ENCODE data around the gene KMO. TPM values are rescaled to one million over a fixed set of nuclear protein-coding genes. Genes with fewer than 3 reads are reported as not detected.

Gene KMO
- total and polyA plus RNA-seq, 2 of the 13 experiments (the other 11 are each of a cell fraction or from before 2014, with no cell fraction given): 0.01 TPM; not detected in 1

DNA sequence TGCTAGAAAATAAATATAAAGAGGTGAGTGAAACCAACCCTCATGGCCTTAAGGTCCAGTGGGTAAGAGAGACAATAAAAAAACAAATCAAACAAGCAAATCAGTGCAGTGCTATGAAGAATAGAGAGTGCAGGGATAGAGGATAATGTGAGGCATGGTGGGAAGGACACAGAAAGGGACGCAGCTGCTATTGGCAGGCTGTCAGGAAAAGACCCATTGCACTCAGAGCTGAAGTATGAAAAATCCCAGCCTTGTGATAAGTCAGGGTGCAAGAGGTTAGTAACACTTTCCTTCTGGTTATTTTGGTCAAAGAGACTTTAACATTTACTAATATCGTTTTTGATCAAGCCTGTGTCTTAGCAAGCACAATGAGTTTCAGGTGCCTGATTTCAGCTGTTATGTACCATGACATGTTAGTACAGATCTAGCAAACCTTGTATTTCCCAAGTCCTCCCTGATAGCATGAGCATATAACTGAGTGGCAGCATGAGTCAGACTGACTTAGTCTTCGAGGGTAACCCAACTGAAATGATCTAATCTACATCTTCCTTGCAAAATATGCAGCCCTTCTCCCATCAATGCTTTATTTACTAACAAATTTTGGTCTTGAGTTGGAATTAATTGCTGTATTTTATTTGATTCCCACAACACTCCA lies 76.3 kb downstream of the KMO start:
- no TSS peak for BruUV-seq (replicated peaks)
- Histone ChIP-seq H3K27ac (ENCODE audit: extremely low read length, insufficient read depth, low read length) (no peak overlapping the region), H2AFZ (ENCODE audit: low read length) (no peak overlapping the region), H3K36me3 (replicated peaks in 1 of 2; ENCODE audit: control insufficient read depth in 1 of 2, insufficient read depth in 2 of 2, low read length in 2 of 2) (no peaks in the 10 kb centered on the region), H3K79me2 (ENCODE audit: insufficient read depth, low read length) (no peaks in the 10 kb centered on the region), H3K4me3 (replicated peaks in 1 of 3; ENCODE audit: insufficient read depth in 1 of 3, low read depth in 2 of 3, low read length in 3 of 3) (no peak overlapping the region), H4K20me1 (ENCODE audit: insufficient read depth, low read length) (no peaks in the 10 kb centered on the region; the same call in 1 of the 2 replicates), H3K4me1 (ENCODE audit: insufficient read depth, low read length) (peaks cover 10% of the 10 kb centered on the region), H3K4me2 (ENCODE audit: low read depth, low read length) (no peak overlapping the region), H3K27me3 (ENCODE audit: control insufficient read depth in 1 of 2, insufficient read depth in 2 of 2, low read length in 2 of 2) (no peaks in the 10 kb centered on the region), H3K9ac (ENCODE audit: insufficient read depth, low read depth, low read length) (no peak overlapping the region), H3K9me3 (ENCODE audit: low read length) (no peaks in the 10 kb centered on the region)
- DNase-seq (ENCODE audit: low spot score): no peak
- in situ Hi-C loops (cut with HindIII; ENCODE audit: extremely low pct_ligation_motif_present, low pct_unique_long_range_greater_than_20kb) (no loop called here), intact Hi-C loops (cut with micrococcal nuclease; ENCODE audit: unreplicated experiment) (no loop called here)
- no peak for FAIRE-seq
- 63% methylated on average over 3 of the region's 3 CpGs for WGBS (ENCODE audit: low lambda C conversion rate)
- no peak for ATAC-seq
- POLR2A ChIA-PET: no interaction called here
- CTCF ChIA-PET (ENCODE audit: low intra/inter-chr PET ratio, low total read pairs): interaction anchor here (3.9 kb wide), 1 partner anchor 19 kb away, joined by 38 read pairs; no protein-coding TSS in a partner anchor
- TF ChIP-seq KDM4B (CRISPR knock-in tag; IDR thresholded peaks at IDR 0.05) (no peak), ZNF136 (CRISPR knock-in tag; IDR thresholded peaks at IDR 0.05; ENCODE audit: low read depth) (no peak), GATA4 (IDR thresholded peaks at IDR 0.05; ENCODE audit: borderline replicate concordance, low read depth) (no peak), ZNF678 (CRISPR knock-in tag; IDR thresholded peaks at IDR 0.05) (no peak), ZIK1 (CRISPR knock-in tag; IDR thresholded peaks at IDR 0.05; ENCODE audit: borderline replicate concordance, low read depth) (no peak), RFX5 (IDR thresholded peaks at IDR 0.05; ENCODE audit: low read depth, low read length) (no peak), GTF3A (CRISPR knock-in tag; conservative IDR thresholded peaks at IDR 0.05) (no peak)
- TF ChIP-seq, protein P1, sequence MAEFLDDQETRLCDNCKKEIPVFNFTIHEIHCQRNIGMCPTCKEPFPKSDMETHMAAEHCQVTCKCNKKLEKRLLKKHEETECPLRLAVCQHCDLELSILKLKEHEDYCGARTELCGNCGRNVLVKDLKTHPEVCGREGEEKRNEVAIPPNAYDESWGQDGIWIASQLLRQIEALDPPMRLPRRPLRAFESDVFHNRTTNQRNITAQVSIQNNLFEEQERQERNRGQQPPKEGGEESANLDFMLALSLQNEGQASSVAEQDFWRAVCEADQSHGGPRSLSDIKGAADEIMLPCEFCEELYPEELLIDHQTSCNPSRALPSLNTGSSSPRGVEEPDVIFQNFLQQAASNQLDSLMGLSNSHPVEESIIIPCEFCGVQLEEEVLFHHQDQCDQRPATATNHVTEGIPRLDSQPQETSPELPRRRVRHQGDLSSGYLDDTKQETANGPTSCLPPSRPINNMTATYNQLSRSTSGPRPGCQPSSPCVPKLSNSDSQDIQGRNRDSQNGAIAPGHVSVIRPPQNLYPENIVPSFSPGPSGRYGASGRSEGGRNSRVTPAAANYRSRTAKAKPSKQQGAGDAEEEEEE (CRISPR knock-in tag; IDR thresholded peaks at IDR 0.05; ENCODE audit: borderline replicate concordance): no peak
- TF ChIP-seq, protein P2, sequence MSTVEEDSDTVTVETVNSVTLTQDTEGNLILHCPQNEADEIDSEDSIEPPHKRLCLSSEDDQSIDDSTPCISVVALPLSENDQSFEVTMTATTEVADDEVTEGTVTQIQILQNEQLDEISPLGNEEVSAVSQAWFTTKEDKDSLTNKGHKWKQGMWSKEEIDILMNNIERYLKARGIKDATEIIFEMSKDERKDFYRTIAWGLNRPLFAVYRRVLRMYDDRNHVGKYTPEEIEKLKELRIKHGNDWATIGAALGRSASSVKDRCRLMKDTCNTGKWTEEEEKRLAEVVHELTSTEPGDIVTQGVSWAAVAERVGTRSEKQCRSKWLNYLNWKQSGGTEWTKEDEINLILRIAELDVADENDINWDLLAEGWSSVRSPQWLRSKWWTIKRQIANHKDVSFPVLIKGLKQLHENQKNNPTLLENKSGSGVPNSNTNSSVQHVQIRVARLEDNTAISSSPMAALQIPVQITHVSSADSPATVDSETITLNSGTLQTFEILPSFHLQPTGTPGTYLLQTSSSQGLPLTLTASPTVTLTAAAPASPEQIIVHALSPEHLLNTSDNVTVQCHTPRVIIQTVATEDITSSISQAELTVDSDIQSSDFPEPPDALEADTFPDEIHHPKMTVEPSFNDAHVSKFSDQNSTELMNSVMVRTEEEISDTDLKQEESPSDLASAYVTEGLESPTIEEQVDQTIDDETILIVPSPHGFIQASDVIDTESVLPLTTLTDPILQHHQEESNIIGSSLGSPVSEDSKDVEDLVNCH (CRISPR knock-in tag; IDR thresholded peaks at IDR 0.05): no peak
- TF ChIP-seq, protein P3, sequence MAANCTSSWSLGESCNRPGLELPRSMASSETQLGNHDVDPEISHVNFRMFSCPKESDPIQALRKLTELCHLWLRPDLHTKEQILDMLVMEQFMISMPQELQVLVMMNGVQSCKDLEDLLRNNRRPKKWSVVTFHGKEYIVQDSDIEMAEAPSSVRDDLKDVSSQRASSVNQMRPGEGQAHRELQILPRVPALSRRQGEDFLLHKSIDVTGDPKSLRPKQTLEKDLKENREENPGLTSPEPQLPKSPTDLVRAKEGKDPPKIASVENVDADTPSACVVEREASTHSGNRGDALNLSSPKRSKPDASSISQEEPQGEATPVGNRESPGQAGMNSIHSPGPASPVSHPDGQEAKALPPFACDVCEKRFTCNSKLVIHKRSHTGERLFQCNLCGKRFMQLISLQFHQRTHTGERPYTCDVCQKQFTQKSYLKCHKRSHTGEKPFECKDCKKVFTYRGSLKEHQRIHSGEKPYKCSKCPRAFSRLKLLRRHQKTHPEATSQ (CRISPR knock-in tag; IDR thresholded peaks at IDR 0.05; ENCODE audit: borderline replicate concordance): no peak
- TF ChIP-seq, protein P4, sequence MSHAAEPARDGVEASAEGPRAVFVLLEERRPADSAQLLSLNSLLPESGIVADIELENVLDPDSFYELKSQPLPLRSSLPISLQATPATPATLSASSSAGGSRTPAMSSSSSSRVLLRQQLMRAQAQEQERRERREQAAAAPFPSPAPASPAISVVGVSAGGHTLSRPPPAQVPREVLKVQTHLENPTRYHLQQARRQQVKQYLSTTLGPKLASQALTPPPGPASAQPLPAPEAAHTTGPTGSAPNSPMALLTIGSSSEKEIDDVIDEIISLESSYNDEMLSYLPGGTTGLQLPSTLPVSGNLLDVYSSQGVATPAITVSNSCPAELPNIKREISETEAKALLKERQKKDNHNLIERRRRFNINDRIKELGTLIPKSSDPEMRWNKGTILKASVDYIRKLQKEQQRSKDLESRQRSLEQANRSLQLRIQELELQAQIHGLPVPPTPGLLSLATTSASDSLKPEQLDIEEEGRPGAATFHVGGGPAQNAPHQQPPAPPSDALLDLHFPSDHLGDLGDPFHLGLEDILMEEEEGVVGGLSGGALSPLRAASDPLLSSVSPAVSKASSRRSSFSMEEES (CRISPR knock-in tag; IDR thresholded peaks at IDR 0.05): no peak
- TF ChIP-seq, protein P5, sequence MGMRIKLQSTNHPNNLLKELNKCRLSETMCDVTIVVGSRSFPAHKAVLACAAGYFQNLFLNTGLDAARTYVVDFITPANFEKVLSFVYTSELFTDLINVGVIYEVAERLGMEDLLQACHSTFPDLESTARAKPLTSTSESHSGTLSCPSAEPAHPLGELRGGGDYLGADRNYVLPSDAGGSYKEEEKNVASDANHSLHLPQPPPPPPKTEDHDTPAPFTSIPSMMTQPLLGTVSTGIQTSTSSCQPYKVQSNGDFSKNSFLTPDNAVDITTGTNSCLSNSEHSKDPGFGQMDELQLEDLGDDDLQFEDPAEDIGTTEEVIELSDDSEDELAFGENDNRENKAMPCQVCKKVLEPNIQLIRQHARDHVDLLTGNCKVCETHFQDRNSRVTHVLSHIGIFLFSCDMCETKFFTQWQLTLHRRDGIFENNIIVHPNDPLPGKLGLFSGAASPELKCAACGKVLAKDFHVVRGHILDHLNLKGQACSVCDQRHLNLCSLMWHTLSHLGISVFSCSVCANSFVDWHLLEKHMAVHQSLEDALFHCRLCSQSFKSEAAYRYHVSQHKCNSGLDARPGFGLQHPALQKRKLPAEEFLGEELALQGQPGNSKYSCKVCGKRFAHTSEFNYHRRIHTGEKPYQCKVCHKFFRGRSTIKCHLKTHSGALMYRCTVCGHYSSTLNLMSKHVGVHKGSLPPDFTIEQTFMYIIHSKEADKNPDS (CRISPR knock-in tag; IDR thresholded peaks at IDR 0.05): no peak

Data from HepG2 (cell line).